HCT116 (cell line): Measurements from ENCODE around the gene SGSM2. TPM values are rescaled to one million over a fixed set of nuclear protein-coding genes. Genes with fewer than 3 reads are reported as not detected.

Experiments used
- ATAC-seq: fragments of 200-7000 bp; cut with Tn5 transposase; 2 replicates; pipeline ENCODE4 v1.9.1; 2020; ENCODE audit warnings: mild to moderate bottlenecking, moderate library complexity
- BruUV-seq: library from RNA; stranded (reverse); fragments of 400-500 nt; replicated peaks from 2 replicates; lab custom pipeline; 2021; lab: Mats Ljungman, UMichigan
- CTCF ChIA-PET: fragments of 300-600 bp; sonication (Branson Sonifier 250); formaldehyde crosslinking; loops from one replicate; lab custom pipeline; 2021; ENCODE audit warnings: antibody characterized with exemption; lab: Charles Lee
- POLR2A ChIA-PET: fragments of 300-600, 350-600 bp; sonication (Branson Sonifier 250); formaldehyde crosslinking; loops from one replicate; lab custom pipeline; 2021; ENCODE audit warnings: antibody characterized with exemption; lab: Charles Lee
- RAD21 ChIA-PET, 2 experiments: fragments of 300-600 bp; sonication (Branson Sonifier 250); formaldehyde crosslinking; loops; one replicate each; lab custom pipeline; 2023; ENCODE audit warnings: low total read pairs in 2 of 2; ENCODE audit not compliant: uncharacterized antibody in 2 of 2, unreplicated experiment in 2 of 2, low non-redundant PET in 1 of 2; lab: Charles Lee
- DNase-seq: peaks from one replicate; pipeline ENCODE4 v3.0.0-alpha.2; 2010; ENCODE audit warnings: low read depth, low spot score
- H2AFZ ChIP-seq: fragments of 200-600 bp; shearing (Covaris generic), sonication (generic); 2 replicates; pipeline ENCODE4 v1.6.1; 2017; ENCODE audit warnings: low read depth, mixed run types, mixed read lengths, antibody characterized with exemption, low read length; ENCODE audit not compliant: poor library complexity, severe bottlenecking
- H3K27ac ChIP-seq: 2 replicates; pipeline ENCODE4 v1.5.1; 2012; ENCODE audit warnings: low read depth, low read length
- H3K27me3 ChIP-seq: fragments of 200-600 bp; sonication (generic); 2 replicates; pipeline ENCODE4 v1.6.1; 2016; ENCODE audit warnings: mixed run types, low read length, mixed read lengths; ENCODE audit not compliant: insufficient read depth
- H3K36me3 ChIP-seq, 2 experiments: fragments of 200-500 bp in 1 of 2; fragments of 200-600 bp in 1 of 2; sonication (Bioruptor generic) in 1 of 2; sonication (generic) in 1 of 2; 2 replicates each; pipeline versions ENCODE4 v1.5.1 to v1.6.1; 2014 to 2016; ENCODE audit warnings: low read length in 2 of 2, inconsistent platforms in 1 of 2, mixed read lengths in 1 of 2, mixed run types in 1 of 2; ENCODE audit not compliant: insufficient read depth in 2 of 2, control insufficient read depth in 1 of 2
- H3K4me1 ChIP-seq, 2 experiments: fragments of 200-600 bp in 1 of 2; sonication (generic) in 1 of 2; 2 replicates each; pipeline versions ENCODE4 v1.5.1 to v1.6.1; 2012 to 2017; ENCODE audit warnings: low read length in 2 of 2, inconsistent platforms in 1 of 2, mild to moderate bottlenecking in 1 of 2, mixed read lengths in 1 of 2, mixed run types in 1 of 2, moderate library complexity in 1 of 2; ENCODE audit not compliant: insufficient read depth in 2 of 2, control insufficient read depth in 1 of 2
- H3K4me2 ChIP-seq: fragments of 200-600 bp; sonication (generic); 2 replicates; pipeline ENCODE4 v1.6.1; 2017; ENCODE audit warnings: mixed run types, low read length, mixed read lengths
- H3K4me3 ChIP-seq, 2 experiments: fragments of 200-600 bp in 1 of 2; sonication (generic) in 1 of 2; replicated peaks in 1 of 2; 2 replicates each; pipeline ENCODE4 v1.5.1; 2011 to 2016; ENCODE audit warnings: low read length in 2 of 2, control low read depth in 1 of 2, low read depth in 1 of 2, mild to moderate bottlenecking in 1 of 2, mixed read lengths in 1 of 2, mixed run types in 1 of 2
- H3K79me2 ChIP-seq: fragments of 200-600 bp; sonication (generic); 2 replicates; pipeline ENCODE4 v1.6.1; 2017; ENCODE audit warnings: mild to moderate bottlenecking, mixed run types, low read length, moderate library complexity, mixed read lengths; ENCODE audit not compliant: insufficient read depth
- H3K9ac ChIP-seq: fragments of 200-600 bp; sonication (generic); 2 replicates; pipeline ENCODE4 v1.6.1; 2016; ENCODE audit warnings: low read length, mixed read lengths
- H3K9me2 ChIP-seq: fragments of 200-600 bp; sonication (generic), shearing (Covaris generic); 2 replicates; pipeline ENCODE4 v1.6.1; 2017; ENCODE audit warnings: mixed run types, mild to moderate bottlenecking, moderate library complexity; ENCODE audit not compliant: insufficient read depth
- H3K9me3 ChIP-seq, 2 experiments: fragments of 200-500 bp in 1 of 2; fragments of 200-600 bp in 1 of 2; sonication (Bioruptor generic) in 1 of 2; sonication (generic) in 1 of 2; 2 replicates each; pipeline ENCODE4 v1.6.1; 2014 to 2017; ENCODE audit warnings: low read length in 2 of 2, mixed read lengths in 2 of 2, inconsistent platforms in 1 of 2, low read depth in 1 of 2, mild to moderate bottlenecking in 1 of 2, mixed run types in 1 of 2, moderate library complexity in 1 of 2; ENCODE audit not compliant: control insufficient read depth in 1 of 2, insufficient read depth in 1 of 2
- H4K20me1 ChIP-seq: fragments of 200-600 bp; sonication (generic), shearing (Covaris generic); 2 replicates; pipeline ENCODE4 v1.6.1; 2017; ENCODE audit warnings: mixed run types, mild to moderate bottlenecking, moderate library complexity; ENCODE audit not compliant: insufficient read depth
- EZH2 ChIP-seq: fragments of 200-600 bp; sonication (generic); IDR thresholded peaks from 2 replicates; pipeline ENCODE4 v1.6.1; 2017; ENCODE audit warnings: antibody characterized with exemption, mixed run types
- MAX ChIP-seq: IDR thresholded peaks from 2 replicates; pipeline ENCODE4 v1.6.1; 2012
- POLR2A ChIP-seq: IDR thresholded peaks from 2 replicates; pipeline ENCODE4 v1.7.0; 2011; ENCODE audit warnings: borderline replicate concordance; ENCODE audit not compliant: insufficient read depth, insufficient read length; ENCODE audit errors: extremely low read depth
- REST ChIP-seq: IDR thresholded peaks from 2 replicates; pipeline ENCODE4 v1.6.1; 2012; ENCODE audit warnings: low read depth
- TCF7L2 ChIP-seq: IDR thresholded peaks from 2 replicates; pipeline ENCODE4 v1.7.0; 2011; ENCODE audit warnings: borderline replicate concordance, inconsistent platforms; ENCODE audit not compliant: insufficient read depth, insufficient read length; ENCODE audit errors: extremely low read depth
- YY1 ChIP-seq: IDR thresholded peaks from 2 replicates; pipeline ENCODE4 v1.6.1; 2011; ENCODE audit warnings: low read length, low read depth, moderate library complexity, mild to moderate bottlenecking; ENCODE audit not compliant: insufficient replicate concordance; ENCODE audit errors: extremely low read depth
- ZNF274 ChIP-seq: fragments of 200-500 bp; sonication (Bioruptor generic); IDR thresholded peaks from 2 replicates; pipeline ENCODE4 v1.6.1; 2014; ENCODE audit warnings: mild to moderate bottlenecking, low read depth, low read length, inconsistent platforms
- intact Hi-C: fragments of 100-400 bp; cut with micrococcal nuclease; formaldehyde crosslinking; loops from 2 replicates; pipeline ENCODE4 v1.10.0; 2022
- total RNA-seq: library from RNA; stranded (reverse); gene quantifications from one replicate; pipeline ENCODE4 v1.2.1, GENCODE V29; 2021; ENCODE audit not compliant: unreplicated experiment
- TF ChIP-seq, protein P1 (sequence below), 3 experiments: fragments of 200-600 bp in 1 of 3; sonication (generic) in 1 of 3; IDR thresholded peaks in 2 of 3; conservative IDR thresholded peaks in 1 of 3; 2 replicates each; pipeline ENCODE4 v1.5.1; 2012 to 2017; ENCODE audit warnings: low read depth in 2 of 3, low read length in 2 of 3, antibody characterized with exemption in 1 of 3, borderline replicate concordance in 1 of 3, control low read depth in 1 of 3, mild to moderate bottlenecking in 1 of 3, mixed read lengths in 1 of 3, mixed run types in 1 of 3, moderate library complexity in 1 of 3; ENCODE audit not compliant: insufficient read depth in 1 of 3

SGSM2 gene
- total RNA-seq, 1 experiment from 2014 or later, result 68.1 TPM

- ATAC-seq (no peak), DNase-seq (no peak)
- Histone ChIP-seq H2AFZ (no peak overlapping the region), H3K9me3 (no peaks in the 10 kb centered on the region), H3K27ac (no peak overlapping the region), H3K9ac (no peak overlapping the region), H3K4me1 (peaks cover 11 to 33% of the 10 kb centered on the region in 2 experiments), H3K4me3 (no peak overlapping the region), H3K4me2 (no peak overlapping the region), H3K27me3 (no peaks in the 10 kb centered on the region), H3K36me3 (peaks cover 0 to 3% of the 10 kb centered on the region in 2 experiments; a peak in 1 of 4 replicates), H3K79me2 (peaks cover 13% of the 10 kb centered on the region), H3K9me2 (no peaks in the 10 kb centered on the region), H4K20me1 (no peaks in the 10 kb centered on the region)
- POLR2A ChIA-PET, result no interaction called here
- TF ChIP-seq REST (no peak), TCF7L2 (no peak), MAX (no peak)
- no TSS peak for BruUV-seq
- RAD21 ChIA-PET, result no interaction called here
- intact Hi-C loops, result no loop called here
- CTCF ChIA-PET, result interaction anchor here (1.1 kb wide), 1 partner anchor 28 kb away, joined by 5 read pairs; no protein-coding TSS in a partner anchor
Measured at GRCh38 chr17:2388020-2388682, 50.9 kb downstream of the SGSM2 start.

GRCh38 chr17:2388683-2389055 lies 51.4 kb downstream of the SGSM2 start:
- ChIA-PET CTCF (interaction anchor here (1.1 kb wide), 1 partner anchor 28 kb away, joined by 5 read pairs; no protein-coding TSS in a partner anchor), RAD21 (no interaction called here), POLR2A (no interaction called here)
- H4K20me1 ChIP-seq, result no peaks in the 10 kb centered on the region
- no peaks in the 10 kb centered on the region for H3K9me2 ChIP-seq
- no peak overlapping the region for H3K4me2 ChIP-seq
- BruUV-seq, result no TSS peak
- H3K27ac ChIP-seq, result no peak overlapping the region
- H2AFZ ChIP-seq, result no peak overlapping the region
- TF ChIP-seq, protein P1, sequence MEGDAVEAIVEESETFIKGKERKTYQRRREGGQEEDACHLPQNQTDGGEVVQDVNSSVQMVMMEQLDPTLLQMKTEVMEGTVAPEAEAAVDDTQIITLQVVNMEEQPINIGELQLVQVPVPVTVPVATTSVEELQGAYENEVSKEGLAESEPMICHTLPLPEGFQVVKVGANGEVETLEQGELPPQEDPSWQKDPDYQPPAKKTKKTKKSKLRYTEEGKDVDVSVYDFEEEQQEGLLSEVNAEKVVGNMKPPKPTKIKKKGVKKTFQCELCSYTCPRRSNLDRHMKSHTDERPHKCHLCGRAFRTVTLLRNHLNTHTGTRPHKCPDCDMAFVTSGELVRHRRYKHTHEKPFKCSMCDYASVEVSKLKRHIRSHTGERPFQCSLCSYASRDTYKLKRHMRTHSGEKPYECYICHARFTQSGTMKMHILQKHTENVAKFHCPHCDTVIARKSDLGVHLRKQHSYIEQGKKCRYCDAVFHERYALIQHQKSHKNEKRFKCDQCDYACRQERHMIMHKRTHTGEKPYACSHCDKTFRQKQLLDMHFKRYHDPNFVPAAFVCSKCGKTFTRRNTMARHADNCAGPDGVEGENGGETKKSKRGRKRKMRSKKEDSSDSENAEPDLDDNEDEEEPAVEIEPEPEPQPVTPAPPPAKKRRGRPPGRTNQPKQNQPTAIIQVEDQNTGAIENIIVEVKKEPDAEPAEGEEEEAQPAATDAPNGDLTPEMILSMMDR (IDR thresholded peaks at IDR 0.05 in 2 of 3, conservative IDR thresholded peaks at IDR 0.05 in 1 of 3; ENCODE audit: borderline replicate concordance in 1 of 3, insufficient read depth in 1 of 3, low read depth in 2 of 3, low read length in 2 of 3), result peak in 1 of 3 experiments; percentile 29; a peak in 3 of 6 replicates
- TF ChIP-seq POLR2A, result no peak
- TF ChIP-seq ZNF274, result no peak
- no peak for TF ChIP-seq EZH2
- no peak for TF ChIP-seq MAX
- no peak for TF ChIP-seq YY1
- H3K9ac ChIP-seq, result no peak overlapping the region
- peaks cover 11 to 38% of the 10 kb centered on the region in 2 experiments for H3K4me1 ChIP-seq
- no peaks in the 10 kb centered on the region for H3K27me3 ChIP-seq
- DNase-seq, result no peak
- peaks cover 13% of the 10 kb centered on the region for H3K79me2 ChIP-seq
- no peak for ATAC-seq
- no peak overlapping the region for H3K4me3 ChIP-seq
- no peaks in the 10 kb centered on the region for H3K9me3 ChIP-seq
- intact Hi-C loops, result no loop called here
- H3K36me3 ChIP-seq, result peaks cover 0 to 3% of the 10 kb centered on the region in 2 experiments; a peak in 1 of 4 replicates
